IPS-11a (cell line): ENCODE data around the gene EML6.
A peak's percentile ranks its signal among the peaks of the same experiment; 100 is the strongest.

Source experiments
- H3K4me3 ChIP-seq: one replicate; pipeline ENCODE4 v1.5.1; 2013; ENCODE audit warnings: low read depth, low read length, control low read depth

The EML6 gene

DNA sequence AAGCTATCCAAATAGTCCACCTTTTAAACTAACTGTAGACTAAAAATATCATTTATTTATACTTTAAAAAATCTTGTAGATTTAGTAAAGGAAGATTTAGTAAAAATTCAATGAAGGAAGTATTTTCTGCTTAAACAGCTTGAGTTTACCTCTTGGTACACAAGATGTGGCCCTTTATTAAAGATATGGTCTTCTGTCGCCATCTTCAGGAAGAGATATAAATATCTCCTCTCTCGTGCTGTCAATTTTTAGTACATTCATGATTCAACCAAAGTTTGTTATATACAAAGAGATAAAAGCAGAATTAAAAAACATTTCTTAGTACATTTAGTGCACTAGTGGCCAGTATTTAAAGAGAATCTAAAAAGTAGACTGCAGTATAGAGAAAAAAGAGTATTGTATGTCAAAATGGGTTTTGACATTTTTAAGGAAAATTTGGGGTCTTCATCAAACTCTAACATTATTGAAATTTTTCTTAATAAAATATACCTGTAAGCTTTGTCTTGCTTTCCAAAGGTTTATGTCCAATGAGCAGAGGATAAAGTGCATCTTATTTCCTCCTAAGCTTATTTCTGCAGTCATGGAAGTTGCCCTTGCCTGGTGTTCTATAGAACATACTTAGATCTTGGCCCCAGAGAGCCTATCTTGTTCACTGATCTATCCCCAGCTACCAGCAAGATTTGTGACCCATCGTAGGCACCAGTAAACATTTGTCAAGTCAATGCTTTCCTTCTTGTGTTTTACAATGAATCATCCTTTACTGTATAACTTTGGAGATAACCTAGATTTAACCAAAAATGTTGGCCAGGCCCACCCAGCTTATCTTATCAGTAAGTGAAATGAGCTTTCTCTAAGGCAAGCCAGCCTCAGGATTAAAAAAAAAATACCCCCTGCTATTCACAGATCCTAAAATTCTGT, 18.5 kb upstream of the EML6 start:
- no peak overlapping the region for H3K4me3 ChIP-seq

- no peak overlapping the region for H3K4me3 ChIP-seq
These were observed 16.8 kb upstream of the EML6 start for GRCh38 chr2:54706622-54707021.

- no peak overlapping the region for H3K4me3 ChIP-seq
These were observed 14.7 kb upstream of the EML6 start for GRCh38 chr2:54708584-54709335.

DNA sequence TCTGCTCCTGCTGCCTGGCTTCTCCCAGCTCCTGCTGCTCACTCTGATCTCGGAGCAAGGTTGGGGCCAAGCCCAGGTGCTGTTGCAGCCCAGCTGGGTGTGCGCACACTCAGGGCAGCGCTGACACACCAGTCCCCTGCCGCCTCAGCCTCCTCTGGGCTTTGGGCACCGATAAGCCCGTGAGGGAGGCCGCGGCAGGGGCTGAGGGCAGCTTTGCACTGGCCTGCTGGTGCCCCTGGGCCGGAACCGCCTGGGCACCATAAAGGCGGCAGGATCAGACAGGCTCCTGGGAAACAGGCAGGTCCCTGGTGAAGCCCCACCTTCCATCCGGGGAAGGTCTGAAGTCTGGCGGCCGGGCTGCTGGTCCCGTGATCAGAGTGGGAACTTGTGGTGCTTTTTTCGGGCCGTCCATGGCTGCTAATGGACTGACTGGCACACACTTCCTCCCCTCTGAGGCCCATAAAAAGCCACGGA, 14.1 kb upstream of the EML6 start:
- no peak overlapping the region for H3K4me3 ChIP-seq

- no peak overlapping the region for H3K4me3 ChIP-seq
These were observed 13.2 kb upstream of the EML6 start for GRCh38 chr2:54710216-54710615.

DNA sequence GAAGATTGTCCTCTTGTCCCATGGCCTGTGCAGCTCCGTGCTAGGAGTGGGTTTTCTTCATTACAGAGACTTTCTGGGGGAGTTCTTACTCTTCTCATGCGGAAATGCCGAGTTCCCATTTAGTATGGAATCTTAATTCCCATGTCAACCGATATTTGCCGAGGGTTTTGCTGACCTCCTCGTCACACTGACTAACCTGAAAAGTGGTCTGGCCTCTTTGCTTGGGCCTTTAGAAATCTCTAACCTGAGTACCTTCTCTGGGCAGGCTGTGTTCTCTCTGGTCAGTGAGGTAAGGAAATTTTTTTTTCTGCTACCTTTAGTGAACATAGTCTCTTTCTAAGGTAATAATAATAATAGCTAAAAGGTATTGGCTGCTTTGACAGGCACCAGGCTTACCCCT, 10.9 kb upstream of the EML6 start:
- H3K4me3 ChIP-seq, result no peak overlapping the region

DNA sequence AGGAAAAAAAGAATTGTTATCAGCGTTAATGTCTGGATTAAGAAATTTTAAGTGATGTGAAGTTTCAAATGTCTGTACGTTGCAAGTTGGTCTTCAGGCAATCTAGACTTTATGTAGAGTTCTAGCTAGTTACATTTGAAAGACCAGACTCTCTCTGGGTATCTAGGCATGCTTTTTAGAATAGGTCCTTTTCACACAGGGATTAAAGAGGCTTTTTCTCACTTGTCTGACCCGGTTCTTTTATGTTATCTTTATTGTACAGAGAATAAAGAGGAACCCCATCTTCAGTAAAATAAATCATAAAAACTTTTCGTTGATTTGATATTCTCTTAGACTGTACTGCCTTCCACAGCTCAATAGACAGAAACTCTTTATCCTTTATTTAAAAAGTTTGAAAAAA, 8.5 kb upstream of the EML6 start:
- no peak overlapping the region for H3K4me3 ChIP-seq

- H3K4me3 ChIP-seq, result no peak overlapping the region
These were observed 7.1 kb upstream of the EML6 start for GRCh38 chr2:54716375-54716774.

DNA sequence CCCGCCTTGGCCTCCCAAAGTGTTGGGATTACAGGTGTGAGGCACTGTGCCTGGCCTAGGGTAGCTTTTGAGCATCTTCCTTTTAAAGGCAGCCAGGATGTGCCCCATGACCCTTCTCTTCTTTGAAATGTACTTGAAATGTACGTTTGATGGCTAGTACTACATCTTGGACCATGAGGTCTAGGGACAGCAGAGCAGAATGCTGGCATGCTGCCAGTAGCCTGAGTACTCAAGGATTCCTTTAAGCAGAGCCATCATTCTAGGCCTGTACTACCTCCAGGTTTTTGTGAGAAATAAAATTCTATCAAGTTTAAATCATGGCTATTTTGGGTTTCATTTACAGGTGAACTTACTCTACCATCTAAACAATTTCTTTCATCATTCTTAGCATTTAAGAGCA, 2.9 kb upstream of the EML6 start:
- H3K4me3 ChIP-seq, result no peak overlapping the region

- H3K4me3 ChIP-seq, result peak overlapping the region; percentile 88
These were observed 821 bp upstream of the EML6 start for GRCh38 chr2:54722641-54723040.

DNA sequence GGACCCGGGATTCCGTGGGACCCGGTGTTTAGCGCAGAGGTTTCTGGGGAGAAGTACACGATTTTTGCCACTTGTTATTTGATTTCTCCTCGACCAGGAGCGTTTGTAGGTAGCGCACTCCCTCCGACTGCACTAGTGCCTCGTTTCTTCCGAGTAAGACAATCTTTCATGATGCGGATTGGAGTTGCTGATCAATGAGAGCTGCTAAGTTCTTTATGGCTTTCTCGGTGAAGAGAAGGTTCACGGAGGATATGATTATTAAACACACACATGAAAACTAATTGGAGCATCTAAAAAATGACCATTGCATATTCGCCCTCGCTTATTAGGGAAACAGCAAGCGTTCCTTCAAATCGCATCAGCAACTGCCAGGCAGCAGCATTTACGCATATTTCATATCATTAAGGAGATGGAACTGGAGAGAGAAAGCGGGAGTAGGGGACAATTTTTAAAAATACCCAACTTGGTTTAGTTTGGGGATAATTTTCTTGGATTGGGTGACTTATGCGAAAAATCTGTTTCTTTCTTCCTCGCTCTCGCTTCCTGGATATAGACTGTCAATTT, 616 bp downstream of the EML6 start:
- H3K4me3 ChIP-seq, result peak overlapping the region; percentile 77

DNA sequence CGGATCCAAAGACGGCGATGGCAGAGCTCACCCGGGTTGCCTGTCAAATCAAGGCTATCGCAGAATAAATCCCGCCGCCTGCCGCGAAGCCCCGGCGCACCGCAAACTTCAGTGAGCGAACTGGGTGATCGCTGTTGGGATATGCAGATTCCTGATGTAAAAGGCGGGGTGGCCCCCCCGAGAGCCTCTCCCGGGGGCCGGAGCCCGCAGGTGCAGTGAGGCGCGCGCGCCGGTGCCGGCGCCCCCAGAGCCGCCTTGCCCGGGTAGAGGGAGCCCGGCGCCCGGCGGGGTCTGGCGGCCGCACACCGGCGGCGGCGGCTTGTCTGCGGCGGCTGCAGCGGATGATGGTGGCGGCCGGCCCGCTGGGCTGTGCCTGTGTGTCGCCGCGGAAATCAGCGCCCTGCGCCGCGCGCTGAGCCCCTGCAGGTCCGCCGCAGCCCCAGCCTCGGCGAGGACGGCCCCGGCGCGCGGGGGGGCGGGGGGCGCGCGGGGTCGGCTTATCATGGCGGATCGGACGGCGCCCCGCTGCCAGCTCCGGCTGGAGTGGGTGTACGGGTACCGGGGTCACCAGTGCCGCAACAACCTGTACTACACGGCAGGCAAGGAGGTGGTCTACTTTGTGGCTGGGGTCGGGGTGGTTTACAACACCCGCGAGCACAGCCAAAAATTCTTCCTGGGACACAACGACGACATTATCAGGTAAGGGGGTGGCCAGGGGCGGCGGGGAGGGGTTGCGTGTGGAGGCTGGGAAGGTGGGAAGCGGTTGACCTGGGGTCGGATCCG, 1.3 kb downstream of the EML6 start:
- H3K4me3 ChIP-seq, result peak overlapping the region; percentile 77

- peak overlapping the region; percentile 77 for H3K4me3 ChIP-seq
These were observed 2.1 kb downstream of the EML6 start for GRCh38 chr2:54725343-54726099.

DNA sequence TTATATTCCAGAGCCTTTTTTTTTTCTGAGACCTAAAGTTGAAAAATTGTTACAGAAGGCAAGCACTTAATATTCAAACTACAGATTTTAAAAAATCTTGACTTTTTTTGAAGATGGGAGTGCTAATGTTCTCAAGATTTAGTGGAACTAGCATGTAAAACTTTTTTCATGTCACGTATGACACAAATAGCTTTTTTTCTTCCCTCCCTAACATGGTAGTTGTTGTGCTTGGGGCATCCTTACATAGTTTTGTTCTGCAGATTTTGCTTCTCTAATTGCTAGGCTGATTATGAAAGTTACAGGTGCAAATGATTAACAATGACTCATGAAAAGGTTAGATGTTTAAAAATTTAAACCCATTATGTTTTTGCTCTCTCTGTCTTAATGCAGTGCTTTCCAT, 3.0 kb downstream of the EML6 start:
- H3K4me3 ChIP-seq, result no peak overlapping the region

GRCh38 chr2:54726940-54727339, 3.5 kb downstream of the EML6 start:
- H3K4me3 ChIP-seq, result no peak overlapping the region

DNA sequence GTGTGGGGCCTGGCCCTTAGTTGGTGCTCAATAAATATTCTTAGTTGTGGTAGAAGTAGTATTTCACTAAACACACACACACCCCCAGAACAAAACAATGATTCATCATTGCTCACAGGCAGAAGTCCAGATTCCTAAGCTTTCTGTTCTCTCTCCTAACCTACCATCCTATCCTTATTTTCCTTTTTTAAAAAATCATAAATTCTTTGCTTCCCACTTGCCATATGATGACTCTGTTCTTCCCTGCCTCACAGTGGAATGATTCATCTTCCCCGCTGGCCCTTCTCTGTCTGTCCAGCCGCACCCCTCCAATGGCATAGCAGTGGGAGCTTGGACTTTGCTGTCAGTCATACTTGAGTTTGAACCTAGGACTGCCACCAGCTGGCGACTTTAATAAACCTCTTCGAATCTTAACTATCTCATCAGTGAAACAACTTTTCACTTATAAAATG, 5.2 kb downstream of the EML6 start:
- no peak overlapping the region for H3K4me3 ChIP-seq

DNA sequence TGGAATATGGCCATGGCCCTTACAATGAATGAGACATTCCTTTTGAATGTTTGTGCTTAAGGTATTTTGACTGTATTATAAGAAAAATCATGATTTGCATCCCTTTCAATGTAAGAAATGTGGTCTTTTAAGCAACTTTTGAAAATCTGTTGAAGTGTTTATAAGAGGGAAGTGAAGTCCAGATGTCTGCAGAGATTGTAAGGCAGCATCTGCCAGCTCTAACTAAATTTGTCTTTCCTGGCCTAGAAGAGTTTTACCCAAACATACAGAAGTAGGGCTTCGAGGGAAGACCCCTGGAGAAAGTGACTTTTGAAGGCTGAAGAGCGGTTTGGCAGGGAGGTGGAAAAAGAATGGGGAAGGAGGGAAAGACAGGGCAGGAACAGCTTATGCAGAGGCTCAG, 12.2 kb downstream of the EML6 start:
- H3K4me3 ChIP-seq, result no peak overlapping the region

DNA sequence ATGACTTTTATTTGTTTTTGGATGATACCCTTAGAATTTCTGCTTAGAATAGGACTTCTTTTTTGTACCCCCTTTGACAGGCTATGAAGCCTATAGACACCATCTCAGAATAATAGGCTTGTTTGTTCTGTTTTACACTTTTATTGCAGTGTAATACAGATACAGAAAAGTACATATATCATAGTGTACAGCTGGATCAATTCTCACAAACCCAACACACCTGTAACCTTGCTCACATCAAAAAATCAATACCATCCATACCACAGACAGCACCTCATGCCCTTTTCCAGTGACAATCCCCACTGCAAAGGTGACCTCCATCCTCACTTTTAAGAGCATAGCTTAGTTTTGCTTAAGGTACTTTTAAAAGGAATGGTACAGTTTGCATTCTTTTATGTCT, 14.8 kb downstream of the EML6 start:
- H3K4me3 ChIP-seq, result no peak overlapping the region

DNA sequence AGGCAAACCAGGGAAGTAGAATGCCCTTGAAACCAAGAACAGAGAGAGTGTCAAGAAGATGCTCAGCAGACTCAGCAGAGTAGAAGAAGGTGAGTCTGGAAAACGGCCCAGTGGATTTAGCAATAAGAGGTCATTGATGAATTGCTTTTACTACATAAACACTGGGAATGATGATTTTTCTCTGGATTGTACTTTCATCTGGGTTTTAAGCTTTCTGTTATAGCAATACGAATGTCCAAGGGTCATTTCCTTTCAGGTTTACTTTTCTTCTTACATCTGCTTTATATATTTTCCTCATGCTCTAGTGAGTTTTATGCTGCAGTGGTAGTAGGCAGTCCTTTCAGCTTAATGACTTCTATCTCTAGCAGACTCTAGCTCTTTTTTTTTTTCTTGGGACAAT, 16.9 kb downstream of the EML6 start:
- no peak overlapping the region for H3K4me3 ChIP-seq

GRCh38 chr2:54741250-54741649, 17.8 kb downstream of the EML6 start:
- H3K4me3 ChIP-seq, result no peak overlapping the region
